K562 (cell line): Measurements from ENCODE around the gene RGS9. TPM values are rescaled to one million over a fixed set of nuclear protein-coding genes. Genes with fewer than 3 reads are reported as not detected.

Source experiments
- ARNT ChIP-seq, 2 experiments: fragments of 450-650 bp; IDR thresholded peaks; 2 replicates each; pipeline ENCODE4 v1.6.1; 2016; ENCODE audit warnings: mild to moderate bottlenecking in 1 of 2
- C11orf30 ChIP-seq: fragments of 450-650 bp; IDR thresholded peaks from 2 replicates; pipeline ENCODE4 v1.6.1; 2016; ENCODE audit warnings: low read depth, mild to moderate bottlenecking
- CEBPG ChIP-seq, 3 experiments: fragments of 200-800 bp in 1 of 3; sonication (Bioruptor generic) in 1 of 3; sonication (generic) in 1 of 3; formaldehyde crosslinking in 1 of 3; IDR thresholded peaks in 2 of 3; conservative IDR thresholded peaks in 1 of 3; 2 replicates each; pipeline versions ENCODE4 v1.6.1 to v1.8.0; 2016 to 2022; ENCODE audit warnings: missing compliant biosample characterization in 2 of 3, missing genetic modification characterization in 2 of 3, mild to moderate bottlenecking in 1 of 3, missing genetic modification reagents in 1 of 3
- CREM ChIP-seq: IDR thresholded peaks from 2 replicates; pipeline ENCODE4 v1.6.1; 2014; ENCODE audit warnings: antibody characterized with exemption, low read depth
- CSDE1 ChIP-seq, 2 experiments: fragments of 450-650 bp; IDR thresholded peaks; 2 replicates each; pipeline ENCODE4 v1.6.1; 2016; ENCODE audit warnings: mild to moderate bottlenecking in 1 of 2
- ESRRA ChIP-seq: fragments of 450-650 bp; IDR thresholded peaks from 2 replicates; pipeline ENCODE4 v1.6.1; 2014; ENCODE audit warnings: low read depth, mild to moderate bottlenecking, moderate library complexity, borderline replicate concordance
- GABPA ChIP-seq: fragments of 200-800 bp; sonication (Bioruptor generic); conservative IDR thresholded peaks from 2 replicates; pipeline ENCODE4 v1.6.1; 2016; ENCODE audit warnings: low read depth, missing genetic modification characterization, missing compliant biosample characterization
- JUNB ChIP-seq: fragments of 450-650 bp; formaldehyde crosslinking; conservative IDR thresholded peaks from 2 replicates; pipeline ENCODE4 v1.4.0; 2020; ENCODE audit warnings: mild to moderate bottlenecking
- JUND ChIP-seq, 2 experiments: IDR thresholded peaks; 2 replicates in 1 of 2; 3 replicates in 1 of 2; pipeline ENCODE4 v1.6.1; 2011; ENCODE audit warnings: borderline replicate concordance in 2 of 2, low read depth in 2 of 2, low read length in 2 of 2, improper control_type of control experiment in 1 of 2, missing biosample characterization in 1 of 2, missing genetic modification characterization in 1 of 2, missing genetic modification reagents in 1 of 2
- LEF1 ChIP-seq: fragments of 450-650 bp; IDR thresholded peaks from 2 replicates; pipeline ENCODE4 v1.6.1; 2016; ENCODE audit warnings: mild to moderate bottlenecking
- NFIX ChIP-seq: fragments of 250-450 bp; sonication (Bioruptor Pico); IDR thresholded peaks from 2 replicates; pipeline ENCODE4 v1.4.0; 2020; ENCODE audit warnings: low read depth, mild to moderate bottlenecking, moderate library complexity
- NFRKB ChIP-seq: fragments of 450-650 bp; IDR thresholded peaks from 2 replicates; pipeline ENCODE4 v1.6.1; 2016; ENCODE audit warnings: low read depth
- SMARCA5 ChIP-seq: fragments of 450-650 bp; IDR thresholded peaks from 2 replicates; pipeline ENCODE4 v1.6.1; 2016
- SMARCC2 ChIP-seq: fragments of 450-650 bp; IDR thresholded peaks from 2 replicates; pipeline ENCODE4 v1.6.1; 2017; ENCODE audit warnings: antibody characterized with exemption, moderate library complexity, mild to moderate bottlenecking, low read depth
- ZC3H4 ChIP-seq: sonication (generic); formaldehyde crosslinking; IDR thresholded peaks from 2 replicates; pipeline ENCODE4 v1.9.0; 2021; ENCODE audit warnings: missing genetic modification reagents, borderline replicate concordance
- ZNF184 ChIP-seq: sonication (generic); formaldehyde crosslinking; IDR thresholded peaks from 2 replicates; pipeline ENCODE4 v1.5.0; 2020; ENCODE audit warnings: missing genetic modification reagents
- ZZZ3 ChIP-seq: fragments of 450-650 bp; IDR thresholded peaks from 2 replicates; pipeline ENCODE4 v1.6.1; 2016; ENCODE audit warnings: antibody characterized with exemption, mild to moderate bottlenecking, moderate library complexity
- polyA plus RNA-seq, 8 experiments: library from polyadenylated mRNA; depleted of rRNA in 4 of 8; stranded (reverse) in 5 of 8; unstranded in 3 of 8; fragments of >200 nt; fragmentation: Nextera tagmentation in 2 of 8; fragmentation: Illumina TruSeq in 1 of 8; extraction: Ambion mirVana in 2 of 8; extraction: Trizol in 1 of 8; gene quantifications; 2 replicates each; pipeline versions ENCODE4 v1.2.1 to v1.2.3, GENCODE V29; 2011 to 2014; ENCODE audit warnings: inconsistent platforms in 1 of 8, missing spikeins in 1 of 8
- total RNA-seq, 7 experiments: library from RNA; depleted of rRNA in 6 of 7; stranded (reverse); fragments of >200 nt in 6 of 7; fragmentation: Illumina TruSeq in 2 of 7; extraction: Trizol in 2 of 7; gene quantifications; 2 replicates each; pipeline versions ENCODE4 v1.2.1 to v1.2.3, GENCODE V29; 2011 to 2021; ENCODE audit warnings: low replicate concordance in 1 of 7
- TF ChIP-seq, protein P1 (sequence below): fragments of 150-350 bp; conservative IDR thresholded peaks from 2 replicates; pipeline ENCODE4 v1.6.1; 2014; ENCODE audit warnings: low read length
- TF ChIP-seq, protein P2 (sequence below): IDR thresholded peaks from 3 replicates; pipeline ENCODE4 v1.6.1; 2011; ENCODE audit warnings: borderline replicate concordance, mild to moderate bottlenecking; ENCODE audit not compliant: insufficient read length, insufficient read depth
- TF ChIP-seq, protein P3 (sequence below): sonication (generic); formaldehyde crosslinking; IDR thresholded peaks from 2 replicates; pipeline ENCODE4 v1.8.0; 2022; ENCODE audit warnings: mild to moderate bottlenecking, missing genetic modification reagents
- TF ChIP-seq, protein P4 (sequence below): fragments of 450-650 bp; formaldehyde crosslinking; IDR thresholded peaks from 2 replicates; pipeline ENCODE4 v1.4.0; 2022; ENCODE audit warnings: missing genetic modification characterization
- TF ChIP-seq, protein P5 (sequence below): fragments of 450-650 bp; IDR thresholded peaks from 2 replicates; pipeline ENCODE4 v1.6.1; 2016; ENCODE audit warnings: missing biosample characterization, missing genetic modification characterization

The RGS9 gene
- total and polyA plus RNA-seq, 9 of the 15 experiments (the other 6 are each of a cell fraction or from before 2014, with no cell fraction given): 0.18 to 1.4 (median 0.55) TPM

DNA sequence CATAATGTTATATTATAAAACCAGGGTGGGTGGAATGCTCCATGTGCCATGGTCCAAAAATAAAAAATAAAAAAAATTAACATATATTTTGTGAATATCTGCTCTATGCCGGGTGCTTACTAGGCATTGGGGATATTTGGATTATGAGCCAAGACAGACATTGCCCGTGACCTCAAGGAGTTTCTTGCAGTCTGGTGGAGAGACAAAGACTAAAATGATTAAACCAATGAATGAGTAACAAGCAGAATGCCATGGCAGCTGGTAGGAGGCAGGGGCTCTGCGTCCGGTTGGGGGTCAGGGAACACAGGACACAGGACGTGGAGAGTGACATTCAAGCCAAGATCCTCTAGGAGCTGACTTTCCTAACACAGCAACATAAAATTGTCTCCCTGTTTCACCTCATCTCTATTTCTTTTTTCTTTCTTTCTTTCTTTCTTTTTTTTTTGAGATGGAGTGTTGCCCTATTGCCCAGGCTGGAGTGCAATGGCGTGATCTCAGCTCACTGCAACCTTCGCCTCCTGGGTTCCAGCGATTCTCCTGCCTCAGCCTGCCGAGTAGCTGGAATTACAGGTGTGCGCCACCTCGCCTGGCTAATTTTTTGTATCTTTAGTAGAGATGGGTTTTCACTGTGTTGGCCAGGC lies 35.4 kb downstream of the RGS9 start (continued):
- TF ChIP-seq ESRRA: no peak
- no peak for TF ChIP-seq C11orf30
- TF ChIP-seq LEF1: no peak
- TF ChIP-seq ZNF184 (CRISPR knock-in tag): no peak
- TF ChIP-seq, protein P1, sequence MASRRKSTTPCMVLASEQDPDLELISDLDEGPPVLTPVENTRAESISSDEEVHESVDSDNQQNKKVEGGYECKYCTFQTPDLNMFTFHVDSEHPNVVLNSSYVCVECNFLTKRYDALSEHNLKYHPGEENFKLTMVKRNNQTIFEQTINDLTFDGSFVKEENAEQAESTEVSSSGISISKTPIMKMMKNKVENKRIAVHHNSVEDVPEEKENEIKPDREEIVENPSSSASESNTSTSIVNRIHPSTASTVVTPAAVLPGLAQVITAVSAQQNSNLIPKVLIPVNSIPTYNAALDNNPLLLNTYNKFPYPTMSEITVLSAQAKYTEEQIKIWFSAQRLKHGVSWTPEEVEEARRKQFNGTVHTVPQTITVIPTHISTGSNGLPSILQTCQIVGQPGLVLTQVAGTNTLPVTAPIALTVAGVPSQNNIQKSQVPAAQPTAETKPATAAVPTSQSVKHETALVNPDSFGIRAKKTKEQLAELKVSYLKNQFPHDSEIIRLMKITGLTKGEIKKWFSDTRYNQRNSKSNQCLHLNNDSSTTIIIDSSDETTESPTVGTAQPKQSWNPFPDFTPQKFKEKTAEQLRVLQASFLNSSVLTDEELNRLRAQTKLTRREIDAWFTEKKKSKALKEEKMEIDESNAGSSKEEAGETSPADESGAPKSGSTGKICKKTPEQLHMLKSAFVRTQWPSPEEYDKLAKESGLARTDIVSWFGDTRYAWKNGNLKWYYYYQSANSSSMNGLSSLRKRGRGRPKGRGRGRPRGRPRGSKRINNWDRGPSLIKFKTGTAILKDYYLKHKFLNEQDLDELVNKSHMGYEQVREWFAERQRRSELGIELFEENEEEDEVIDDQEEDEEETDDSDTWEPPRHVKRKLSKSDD: no peak
- no peak for TF ChIP-seq JUND (IDR thresholded peaks at IDR 0.05; ENCODE audit: borderline replicate concordance, low read depth, low read length)
- TF ChIP-seq JUND (tag; IDR thresholded peaks at IDR 0.05; ENCODE audit: borderline replicate concordance, low read depth, low read length): no peak
- TF ChIP-seq CSDE1 (IDR thresholded peaks at IDR 0.05): 0 out of 4 replicates have a peak, but pooled peaks of 1 of the 2 experiments have one; percentile 62
- TF ChIP-seq JUNB (CRISPR knock-in tag): no peak
- TF ChIP-seq, protein P2, sequence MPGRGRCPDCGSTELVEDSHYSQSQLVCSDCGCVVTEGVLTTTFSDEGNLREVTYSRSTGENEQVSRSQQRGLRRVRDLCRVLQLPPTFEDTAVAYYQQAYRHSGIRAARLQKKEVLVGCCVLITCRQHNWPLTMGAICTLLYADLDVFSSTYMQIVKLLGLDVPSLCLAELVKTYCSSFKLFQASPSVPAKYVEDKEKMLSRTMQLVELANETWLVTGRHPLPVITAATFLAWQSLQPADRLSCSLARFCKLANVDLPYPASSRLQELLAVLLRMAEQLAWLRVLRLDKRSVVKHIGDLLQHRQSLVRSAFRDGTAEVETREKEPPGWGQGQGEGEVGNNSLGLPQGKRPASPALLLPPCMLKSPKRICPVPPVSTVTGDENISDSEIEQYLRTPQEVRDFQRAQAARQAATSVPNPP: no peak
- 0 out of 2 replicates have a peak, but pooled peaks have one; percentile 35 for TF ChIP-seq SMARCA5
- TF ChIP-seq ZC3H4: no peak
- no peak for TF ChIP-seq ZZZ3
- no peak for TF ChIP-seq ARNT (IDR thresholded peaks at IDR 0.05)
- no peak for TF ChIP-seq SMARCC2
- TF ChIP-seq, protein P3, sequence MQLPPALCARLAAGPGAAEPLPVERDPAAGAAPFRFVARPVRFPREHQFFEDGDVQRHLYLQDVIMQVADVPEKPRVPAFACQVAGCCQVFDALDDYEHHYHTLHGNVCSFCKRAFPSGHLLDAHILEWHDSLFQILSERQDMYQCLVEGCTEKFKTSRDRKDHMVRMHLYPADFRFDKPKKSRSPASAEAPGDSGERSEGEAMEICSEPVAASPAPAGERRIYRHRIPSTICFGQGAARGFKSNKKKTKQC: no peak
- TF ChIP-seq GABPA (tag): no peak
- no peak for TF ChIP-seq CREM
- TF ChIP-seq, protein P4, sequence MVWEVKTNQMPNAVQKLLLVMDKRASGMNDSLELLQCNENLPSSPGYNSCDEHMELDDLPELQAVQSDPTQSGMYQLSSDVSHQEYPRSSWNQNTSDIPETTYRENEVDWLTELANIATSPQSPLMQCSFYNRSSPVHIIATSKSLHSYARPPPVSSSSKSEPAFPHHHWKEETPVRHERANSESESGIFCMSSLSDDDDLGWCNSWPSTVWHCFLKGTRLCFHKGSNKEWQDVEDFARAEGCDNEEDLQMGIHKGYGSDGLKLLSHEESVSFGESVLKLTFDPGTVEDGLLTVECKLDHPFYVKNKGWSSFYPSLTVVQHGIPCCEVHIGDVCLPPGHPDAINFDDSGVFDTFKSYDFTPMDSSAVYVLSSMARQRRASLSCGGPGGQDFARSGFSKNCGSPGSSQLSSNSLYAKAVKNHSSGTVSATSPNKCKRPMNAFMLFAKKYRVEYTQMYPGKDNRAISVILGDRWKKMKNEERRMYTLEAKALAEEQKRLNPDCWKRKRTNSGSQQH: no peak
- 0 out of 2 replicates have a peak, but pooled peaks have one; percentile 3 for TF ChIP-seq CEBPG (CRISPR knock-in tag; IDR thresholded peaks at IDR 0.05)
- TF ChIP-seq CEBPG (tag; conservative IDR thresholded peaks at IDR 0.05 in 1 of 2, IDR thresholded peaks at IDR 0.05 in 1 of 2): no peak
- TF ChIP-seq, protein P5, sequence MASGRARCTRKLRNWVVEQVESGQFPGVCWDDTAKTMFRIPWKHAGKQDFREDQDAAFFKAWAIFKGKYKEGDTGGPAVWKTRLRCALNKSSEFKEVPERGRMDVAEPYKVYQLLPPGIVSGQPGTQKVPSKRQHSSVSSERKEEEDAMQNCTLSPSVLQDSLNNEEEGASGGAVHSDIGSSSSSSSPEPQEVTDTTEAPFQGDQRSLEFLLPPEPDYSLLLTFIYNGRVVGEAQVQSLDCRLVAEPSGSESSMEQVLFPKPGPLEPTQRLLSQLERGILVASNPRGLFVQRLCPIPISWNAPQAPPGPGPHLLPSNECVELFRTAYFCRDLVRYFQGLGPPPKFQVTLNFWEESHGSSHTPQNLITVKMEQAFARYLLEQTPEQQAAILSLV (tag): no peak
- no peak for TF ChIP-seq NFRKB
- TF ChIP-seq NFIX (CRISPR knock-in tag): no peak
